RWPE2 (cell line): ENCODE measurements around the gene DDIAS.
"Not testable (repeated sequence)": the region's sequence is repeated elsewhere in the genome, so short reads cannot be mapped to it uniquely, and the experiment has no call there.

Source experiments
- ATAC-seq: fragments of 200-7000 bp; cut with Tn5 transposase; 3 replicates; pipeline ENCODE4 v1.9.1; 2021; ENCODE audit warnings: low read depth
- DNase-seq: peaks from one replicate; pipeline ENCODE4 v3.0.0-alpha.2; 2020; ENCODE audit warnings: low spot score
- H3K27ac ChIP-seq: fragments of 450-650 bp; 2 replicates; pipeline ENCODE4 v1.5.1; 2017; ENCODE audit warnings: mild to moderate bottlenecking; ENCODE audit not compliant: poor library complexity, severe bottlenecking
- H3K27me3 ChIP-seq: fragments of 250-450 bp; sonication (Bioruptor Pico); 2 replicates; pipeline ENCODE4 v1.5.1; 2021; ENCODE audit warnings: mild to moderate bottlenecking, moderate library complexity; ENCODE audit not compliant: insufficient read depth, poor library complexity, severe bottlenecking
- H3K36me3 ChIP-seq: fragments of 250-450 bp; sonication (Bioruptor Pico); 2 replicates; pipeline ENCODE4 v1.5.1; 2020; ENCODE audit warnings: low read depth, mild to moderate bottlenecking, moderate library complexity
- H3K4me1 ChIP-seq: fragments of 250-450 bp; sonication (Bioruptor Pico); 2 replicates; pipeline ENCODE4 v1.5.1; 2021; ENCODE audit warnings: mild to moderate bottlenecking, moderate library complexity; ENCODE audit not compliant: insufficient read depth, poor library complexity, severe bottlenecking
- H3K4me3 ChIP-seq: fragments of 250-450 bp; sonication (Bioruptor Pico); 2 replicates; pipeline ENCODE4 v1.5.1; 2021; ENCODE audit warnings: mild to moderate bottlenecking, moderate library complexity; ENCODE audit not compliant: severe bottlenecking
- H3K9me3 ChIP-seq: fragments of 250-450 bp; sonication (Bioruptor Pico); 2 replicates; pipeline ENCODE4 v1.5.1; 2021; ENCODE audit warnings: mild to moderate bottlenecking, moderate library complexity; ENCODE audit not compliant: severe bottlenecking
- CTCF ChIP-seq: fragments of 450-650 bp; IDR thresholded peaks from one replicate; pipeline ENCODE4 v1.5.1; 2017; ENCODE audit warnings: mild to moderate bottlenecking, moderate library complexity; ENCODE audit not compliant: poor library complexity, severe bottlenecking

Gene DDIAS

GRCh38 chr11:82901165-82901921 lies at the start of gene DDIAS:
DDIAS (plus strand) TSS chr11:82901736; CDS start chr11:82914739, 13,003 bp downstream.
- Histone ChIP-seq H3K27ac (peak within 1 kb of the TSS; percentile 64), H3K36me3 (peaks cover 4% of the 10 kb centered on the region; the same call in 1 of the 2 replicates), H3K4me1 (peaks cover 9% of the 10 kb centered on the region), H3K9me3 (no peaks in the 10 kb centered on the region), H3K4me3 (peak within 1 kb of the TSS; percentile 57), H3K27me3 (no peaks in the 10 kb centered on the region)
- peak; percentile 74 for ATAC-seq
- no peak for TF ChIP-seq CTCF
- DNase-seq = peak; percentile 97

- no peak for DNase-seq
- Histone ChIP-seq H3K27me3 (no peaks in the 10 kb centered on the region), H3K4me1 (peaks cover 22% of the 10 kb centered on the region), H3K4me3 (no peak overlapping the region), H3K9me3 (no peaks in the 10 kb centered on the region), H3K36me3 (no peaks in the 10 kb centered on the region), H3K27ac (peak overlapping the region; percentile 38)
- ATAC-seq = no peak
- no peak for TF ChIP-seq CTCF
Measured at GRCh38 chr11:82854242-82854641, 47.3 kb upstream of the DDIAS start.

- H3K27me3 ChIP-seq, H3K9me3 ChIP-seq, H3K36me3 ChIP-seq, ATAC-seq, H3K4me3 ChIP-seq, DNase-seq: not testable (repeated sequence)
- Histone ChIP-seq H3K4me1 (peaks cover 29% of the 10 kb centered on the region), H3K27ac (peak overlapping the region; percentile 38)
Measured at GRCh38 chr11:82854916-82855315, 46.6 kb upstream of the DDIAS start.

GRCh38 chr11:82855616-82856015 lies 45.9 kb upstream of the DDIAS start:
- Histone ChIP-seq H3K27me3 (no peaks in the 10 kb centered on the region), H3K36me3 (no peaks in the 10 kb centered on the region), H3K9me3 (no peaks in the 10 kb centered on the region), H3K27ac (peak overlapping the region; percentile 38), H3K4me3 (no peak overlapping the region), H3K4me1 (peaks cover 34% of the 10 kb centered on the region)
- no peak for DNase-seq
- ATAC-seq = no peak
- no peak for TF ChIP-seq CTCF

- Histone ChIP-seq H3K4me3 (no peak overlapping the region), H3K27ac (peak overlapping the region; percentile 98), H3K9me3 (no peaks in the 10 kb centered on the region), H3K4me1 (peaks cover 34% of the 10 kb centered on the region), H3K36me3 (no peaks in the 10 kb centered on the region), H3K27me3 (no peaks in the 10 kb centered on the region)
- ATAC-seq (no peak), DNase-seq (no peak)
- TF ChIP-seq CTCF = no peak
Measured at GRCh38 chr11:82857145-82857544, 44.4 kb upstream of the DDIAS start.
